Measurements from ENCODE around the gene ZIC4.

ZIC4 gene

GRCh38 chr3:147336543-147337278 is 69.6 kb downstream of the ZIC4 start:
- no peak for TF ChIP-seq POLR2AphosphoS5 (IDR thresholded peaks at IDR 0.05; ENCODE audit: low read depth, low read length)
- no peak for TF ChIP-seq SIN3A (IDR thresholded peaks at IDR 0.05; ENCODE audit: borderline replicate concordance, insufficient read depth, low read length)
- no peak for TF ChIP-seq FOXP2 (optimal IDR thresholded peaks at IDR 0.05; ENCODE audit: borderline replicate concordance, extremely low read depth, extremely low read length, insufficient read depth)
- 0 out of 4 replicates have a peak, but pooled peaks of 1 of the 2 experiments have one; percentile 39 for TF ChIP-seq REST (IDR thresholded peaks at IDR 0.05; ENCODE audit: insufficient read depth in 1 of 2, low read depth in 2 of 2, low read length in 2 of 2)
- 0 out of 2 replicates have a peak, but pooled peaks have one; percentile 31 for TF ChIP-seq TAF1 (IDR thresholded peaks at IDR 0.05; ENCODE audit: borderline replicate concordance, insufficient read depth, low read length)
